Fibroblast of skin of left quadriceps (primary cell): ENCODE measurements around the gene PHF14.
A peak's percentile ranks its signal among the peaks of the same experiment; 100 is the strongest.
"Not testable (repeated sequence)": the region's sequence is repeated elsewhere in the genome, so short reads cannot be mapped to it uniquely, and the experiment has no call there.

Source experiments
- DNase-seq, 2 experiments: peaks; one replicate each; pipeline ENCODE4 v3.0.0-alpha.2; 2013; ENCODE audit warnings: low read depth in 2 of 2

PHF14 gene

DNA sequence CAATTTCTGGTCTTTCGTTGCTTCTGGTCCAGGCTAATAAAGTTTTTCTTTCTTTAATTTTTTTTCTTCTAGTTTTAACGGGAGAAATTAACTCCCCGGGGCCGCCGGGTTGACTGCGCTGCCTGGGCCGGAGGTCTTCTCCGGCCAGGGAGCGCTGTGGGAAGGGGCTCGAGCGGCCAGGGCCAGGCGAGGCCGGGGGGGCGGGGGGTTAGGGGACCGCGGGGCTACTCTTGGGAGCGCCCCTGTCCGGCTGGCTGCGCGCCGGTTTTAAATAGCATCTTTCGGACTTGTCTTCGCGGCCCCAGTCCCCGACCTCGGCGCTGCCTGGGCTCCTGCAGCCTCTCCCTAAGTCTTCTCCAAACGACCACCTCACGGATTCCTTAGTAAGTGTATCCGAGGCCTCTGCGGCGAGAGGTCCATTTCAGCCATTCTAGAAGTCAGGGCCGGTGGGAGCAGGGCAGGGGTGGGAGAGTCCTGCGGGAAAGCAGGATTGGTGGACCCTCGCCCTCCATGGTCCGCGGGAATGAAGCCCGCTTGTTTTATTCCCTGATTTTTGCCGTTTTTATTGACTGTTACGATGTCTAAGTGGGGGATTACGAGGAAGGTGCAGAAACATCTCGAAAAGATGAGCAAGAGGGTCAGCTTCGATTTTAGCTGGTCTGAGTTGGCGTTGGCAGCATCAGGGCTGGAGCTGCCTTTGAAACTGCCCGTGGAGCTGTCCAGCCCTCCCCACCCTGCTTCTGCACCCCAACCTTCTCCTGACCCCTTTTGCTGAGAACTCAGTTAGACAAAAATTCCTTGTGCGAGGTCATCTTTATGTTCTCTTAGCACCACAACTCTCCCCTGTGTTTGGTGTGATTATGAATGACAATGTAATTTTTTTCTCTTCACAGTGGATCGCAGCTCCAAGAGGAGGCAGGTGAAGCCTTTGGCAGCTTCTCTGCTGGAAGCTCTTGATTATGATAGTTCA is 555 bp downstream of the PHF14 start:
- DNase-seq: no peak

DNA sequence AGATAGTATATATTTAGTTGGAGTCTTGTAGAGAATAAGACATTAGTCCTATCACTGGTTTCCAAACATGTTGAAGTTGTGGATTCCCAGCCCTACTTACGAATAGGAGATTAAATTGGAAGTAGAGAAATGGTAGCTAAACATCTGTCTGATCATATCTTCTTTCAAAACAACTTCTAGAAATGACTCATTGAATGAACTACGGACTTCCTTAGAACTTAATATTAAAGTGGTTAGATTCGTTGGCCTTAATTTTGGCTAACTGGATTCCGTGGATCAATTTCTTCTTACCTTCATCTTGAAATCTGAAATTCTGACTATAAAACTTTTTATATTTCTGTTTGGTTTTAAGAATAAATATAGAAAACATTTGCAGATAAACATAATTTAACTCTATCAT is 3.4 kb downstream of the PHF14 start:
- DNase-seq: no peak

DNA sequence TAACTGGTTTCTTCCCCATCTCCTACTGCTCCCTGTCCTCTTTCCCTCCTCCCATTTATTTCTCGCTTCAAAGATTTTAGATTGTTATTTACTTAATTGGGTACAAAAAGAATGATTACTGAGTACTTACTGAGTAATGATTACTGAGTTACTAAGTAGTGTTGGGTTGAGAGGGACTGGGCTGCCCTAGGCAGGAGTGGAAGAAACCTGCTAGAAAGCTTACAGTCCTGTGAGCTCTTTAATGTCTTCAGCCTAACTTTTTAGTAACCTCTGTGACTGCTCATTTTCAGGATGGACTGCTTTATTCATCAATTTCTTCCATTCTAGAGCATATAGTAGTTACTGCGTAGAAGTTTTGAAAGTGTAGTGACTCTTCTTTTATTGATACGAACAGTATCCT is 7.6 kb downstream of the PHF14 start:
- DNase-seq: no peak

DNA sequence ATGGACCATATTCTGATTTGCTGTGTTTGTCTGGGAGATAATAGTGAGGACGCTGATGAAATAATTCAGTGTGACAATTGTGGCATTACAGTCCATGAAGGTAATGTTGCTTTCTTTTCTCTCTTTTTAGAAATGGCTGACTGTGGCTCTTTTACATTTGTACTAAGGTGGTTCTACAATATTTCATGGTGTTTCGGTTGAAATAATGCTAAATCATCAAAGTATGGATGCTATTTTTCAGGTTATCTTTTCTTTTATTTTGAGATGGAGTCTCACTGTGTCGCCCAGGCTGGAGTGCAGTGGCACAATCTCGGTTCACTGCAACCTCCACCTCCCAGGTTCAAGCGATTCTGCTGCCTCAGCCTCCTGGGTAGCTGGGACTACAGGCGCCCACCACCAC is 17.1 kb downstream of the PHF14 start:
- DNase-seq: not testable (repeated sequence)

DNA sequence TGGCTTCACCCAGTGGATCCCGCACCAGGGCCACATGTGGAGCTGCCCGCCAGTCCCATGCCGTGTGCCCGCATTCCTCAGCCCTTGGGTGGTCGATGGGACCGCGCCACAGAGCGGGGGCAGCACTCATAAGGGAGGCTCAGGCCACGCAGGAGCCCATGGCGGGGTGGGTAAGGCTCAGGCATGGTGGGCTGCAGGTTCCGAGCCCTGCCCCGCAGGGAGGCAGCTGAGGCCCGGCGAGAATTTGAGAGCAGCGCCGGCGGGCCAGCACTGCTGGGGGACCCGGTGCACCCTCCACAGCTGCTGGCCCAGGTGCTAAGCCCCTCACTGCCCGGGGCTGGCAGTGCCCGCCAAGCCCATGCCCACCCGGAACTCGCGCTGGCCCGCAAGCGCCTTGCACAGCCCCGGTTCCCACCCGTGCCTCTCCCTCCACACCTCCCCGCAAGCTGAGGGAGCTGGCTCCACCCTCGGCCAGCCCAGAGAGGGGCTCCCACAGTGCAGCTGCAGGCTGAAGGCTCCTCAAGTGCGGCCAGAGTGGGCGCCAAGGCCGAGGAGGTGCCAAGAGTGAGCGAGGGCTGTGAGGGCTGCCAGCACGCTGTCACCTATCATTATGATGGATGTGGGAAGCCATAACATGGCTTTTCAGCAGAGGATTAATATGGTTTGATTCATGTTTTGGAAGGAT is 22.0 kb downstream of the PHF14 start:
- not testable (repeated sequence) for DNase-seq

DNA sequence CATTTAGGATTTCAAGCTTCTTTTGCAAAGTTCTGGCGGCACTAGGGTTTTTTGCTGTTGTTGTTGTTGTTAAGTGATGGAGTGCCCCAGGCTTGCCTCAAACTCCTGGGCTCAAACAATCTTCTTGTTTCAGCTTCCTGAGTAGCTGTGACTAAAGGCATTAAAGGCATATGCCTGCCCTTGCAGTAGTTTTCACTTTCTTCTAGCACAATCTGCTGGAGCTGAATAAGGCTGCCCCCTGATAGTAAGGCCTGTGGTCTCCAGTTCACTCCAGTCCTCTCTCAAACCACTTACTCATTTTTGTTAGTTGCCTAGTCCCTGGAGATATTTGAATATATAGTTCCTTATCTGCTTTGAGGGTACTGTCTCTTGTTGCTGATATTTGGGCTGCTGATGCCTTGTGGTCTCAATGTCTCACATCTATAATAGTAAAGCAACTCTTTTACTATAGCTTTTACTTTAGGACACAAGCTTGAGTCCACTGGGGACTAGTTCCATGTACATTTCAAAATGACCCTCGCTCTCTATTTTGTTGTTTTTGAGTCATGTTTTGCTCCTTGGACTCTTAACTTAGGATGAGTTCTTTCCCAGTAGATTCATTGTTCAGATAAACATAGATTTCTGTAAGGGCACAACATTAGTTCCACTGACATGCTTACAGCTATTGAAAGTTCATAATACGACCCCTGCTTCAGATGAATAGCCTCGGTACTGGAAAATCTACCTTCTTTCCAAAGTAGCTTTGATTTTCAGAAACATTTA is 25.5 kb downstream of the PHF14 start:
- DNase-seq: no peak

DNA sequence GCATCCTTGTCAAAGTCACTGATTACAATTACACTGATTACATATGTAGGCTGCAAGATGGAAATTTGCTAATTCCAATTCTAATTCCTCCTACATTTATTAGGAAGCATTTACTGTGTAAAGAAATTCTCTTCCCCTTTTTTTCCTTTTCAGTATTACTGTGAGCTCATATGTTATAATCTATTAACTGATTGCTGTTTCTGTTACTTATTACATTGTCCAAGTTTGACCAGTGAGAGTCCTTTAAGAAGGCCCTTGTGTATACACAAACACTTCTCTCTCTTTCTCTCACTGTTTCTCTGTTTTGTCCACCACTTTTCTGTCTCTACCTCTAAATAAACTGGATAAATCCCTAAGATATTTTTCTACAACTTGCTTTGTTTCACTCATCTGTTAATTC is 31.5 kb downstream of the PHF14 start:
- no peak for DNase-seq

DNA sequence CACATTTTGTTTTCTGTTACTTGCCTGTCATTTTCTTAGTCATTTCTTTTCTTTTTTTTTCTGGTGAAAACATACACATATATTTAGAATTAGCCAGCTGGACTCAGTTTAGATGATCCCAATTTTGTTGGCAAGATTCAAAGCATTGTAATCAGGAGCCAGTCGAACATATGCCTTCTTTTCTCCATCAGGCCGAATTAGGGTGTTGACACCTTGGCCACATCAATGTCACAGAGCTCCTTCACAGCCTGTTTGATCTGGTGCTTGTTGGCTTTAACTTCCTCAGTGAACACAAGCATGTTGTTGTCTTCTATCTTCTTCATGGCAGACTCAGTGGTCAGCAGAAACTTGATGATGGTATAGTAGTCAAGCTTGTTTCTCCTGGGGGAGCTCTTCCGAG is 32.6 kb downstream of the PHF14 start:
- no peak for DNase-seq

DNA sequence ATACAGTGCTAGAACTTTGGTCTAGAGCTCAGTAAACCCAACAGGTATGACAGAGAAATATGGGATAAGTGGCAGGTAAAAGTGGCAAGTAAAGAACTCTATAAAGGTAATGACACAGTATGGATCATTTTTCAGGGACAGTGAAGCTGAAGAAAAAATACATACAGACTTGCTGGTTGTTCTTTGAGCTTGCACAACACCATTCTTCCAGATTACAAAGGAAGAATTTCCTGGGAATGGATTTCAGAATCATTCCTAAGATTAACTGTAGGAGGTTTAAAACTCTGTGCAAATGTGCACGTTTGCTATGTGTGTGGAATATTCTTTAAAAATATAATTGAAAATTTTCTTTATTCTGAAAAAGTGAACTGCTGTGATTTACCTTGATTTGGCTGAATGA is 36.0 kb downstream of the PHF14 start:
- no peak for DNase-seq

DNA sequence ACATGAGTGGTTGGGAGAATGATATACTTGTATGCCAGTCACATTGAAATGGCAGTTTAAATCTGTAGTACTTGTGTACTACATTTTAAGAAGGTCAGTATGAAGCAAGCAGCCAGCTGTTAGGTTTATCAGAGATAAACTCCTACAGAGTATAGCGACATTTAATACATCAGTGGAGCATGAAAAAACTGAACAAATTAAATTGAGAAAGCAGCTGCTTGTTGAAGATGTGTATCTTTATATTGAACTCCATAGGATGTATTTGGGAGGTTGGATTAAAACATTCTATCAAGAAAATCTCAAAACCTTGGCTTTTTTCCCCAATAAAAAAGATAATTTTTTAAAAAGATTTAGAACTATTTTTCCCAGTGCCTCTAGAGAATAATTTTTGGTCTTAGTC is 47.8 kb downstream of the PHF14 start:
- no peak for DNase-seq

DNA sequence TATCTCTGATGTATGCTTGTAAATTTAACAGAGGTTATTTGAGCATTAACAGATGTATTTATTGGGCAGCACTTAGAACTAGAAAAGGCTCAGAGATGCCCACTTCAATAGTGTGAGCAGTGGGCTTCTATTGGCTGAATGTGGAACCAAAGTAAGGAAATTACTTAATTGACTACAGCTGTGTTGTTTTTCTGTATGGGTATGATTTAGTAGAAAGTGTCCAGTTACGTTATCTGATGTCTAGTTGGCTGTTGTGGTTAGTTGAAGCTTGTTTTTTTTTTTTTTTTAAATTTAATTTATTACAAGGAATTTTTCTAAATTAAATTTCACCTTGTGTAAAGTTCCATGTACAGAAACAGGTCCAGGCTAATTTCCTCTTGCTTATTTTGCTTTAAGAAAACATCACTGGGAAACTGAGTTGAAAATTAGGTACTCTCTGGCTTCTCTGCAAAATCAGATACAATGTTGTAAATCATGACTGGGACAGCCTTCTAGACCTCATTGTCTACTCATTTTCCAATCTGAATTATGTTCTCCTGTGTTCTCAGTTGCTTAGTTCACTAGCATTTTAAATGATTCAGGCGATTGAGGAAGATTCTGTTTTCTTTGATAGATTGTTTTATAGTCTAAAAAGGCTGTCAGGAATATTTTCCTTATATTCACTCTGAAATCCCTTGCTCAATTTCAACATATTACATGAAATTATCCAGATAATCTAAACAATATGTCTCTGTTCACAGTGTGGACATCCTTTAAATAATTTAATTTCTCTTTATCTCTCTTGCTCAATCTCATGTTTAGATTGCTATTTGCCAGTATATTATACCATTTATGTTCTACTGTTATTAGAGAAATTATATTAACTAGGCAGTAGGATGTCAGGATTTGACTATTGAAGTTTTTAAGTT is 53.0 kb downstream of the PHF14 start:
- peak; percentile 20 to 23 for DNase-seq

DNA sequence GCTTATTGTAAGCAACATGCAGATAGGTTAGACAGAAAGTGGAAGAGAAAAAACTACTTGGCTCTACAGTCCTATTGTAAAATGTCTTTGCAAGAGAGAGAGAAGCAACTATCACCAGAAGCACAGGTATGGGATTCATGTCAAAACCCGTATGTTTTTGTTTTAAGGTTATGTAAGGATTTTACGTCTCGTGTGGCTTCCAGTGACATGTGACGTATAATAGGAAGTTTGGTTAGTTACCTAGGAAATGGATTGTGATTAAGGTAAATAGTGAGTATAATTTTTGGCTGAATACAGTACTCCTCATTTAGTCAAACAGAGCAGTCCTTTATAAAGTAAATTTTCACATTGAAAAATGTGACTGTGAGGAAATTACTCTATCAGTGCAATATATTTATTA is 62.0 kb downstream of the PHF14 start:
- DNase-seq: no peak

DNA sequence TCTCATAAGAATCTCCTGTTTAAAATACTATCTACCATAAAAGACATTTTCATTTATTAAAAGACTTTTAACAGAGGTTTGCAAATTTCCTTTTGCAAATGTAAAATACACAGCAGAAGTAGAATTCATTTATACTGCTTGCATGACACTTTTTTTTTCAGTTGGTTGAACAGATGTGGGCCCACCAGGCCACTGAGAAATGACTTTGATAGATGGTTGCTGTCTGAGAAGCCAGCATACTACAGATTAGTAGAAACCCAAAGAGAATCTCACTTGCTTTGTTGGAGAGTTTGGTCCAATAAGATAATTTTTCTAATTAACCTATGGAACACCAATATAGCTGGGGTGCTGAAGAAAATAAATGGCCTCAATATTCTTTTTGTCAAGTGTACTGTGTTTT is 66.3 kb downstream of the PHF14 start:
- DNase-seq: no peak

DNA sequence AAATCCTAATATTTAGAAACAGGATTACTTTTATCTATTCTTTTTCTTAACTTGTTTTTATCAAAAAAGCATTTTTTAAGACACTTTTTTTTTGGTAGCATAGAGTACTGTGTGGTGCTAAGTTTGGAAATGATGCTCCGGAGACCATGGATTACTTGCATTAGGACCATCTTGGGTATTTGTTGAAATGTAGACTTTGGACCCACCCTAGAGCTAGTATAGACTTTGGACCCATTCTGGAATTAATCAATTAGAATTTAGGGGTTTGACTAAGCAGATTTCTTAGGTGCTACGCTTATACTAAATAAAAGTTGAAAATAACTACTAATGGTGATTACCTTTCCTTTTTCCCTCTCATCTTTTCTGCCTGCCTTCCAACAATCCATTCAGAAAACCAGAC is 80.4 kb downstream of the PHF14 start:
- DNase-seq: no peak

DNA sequence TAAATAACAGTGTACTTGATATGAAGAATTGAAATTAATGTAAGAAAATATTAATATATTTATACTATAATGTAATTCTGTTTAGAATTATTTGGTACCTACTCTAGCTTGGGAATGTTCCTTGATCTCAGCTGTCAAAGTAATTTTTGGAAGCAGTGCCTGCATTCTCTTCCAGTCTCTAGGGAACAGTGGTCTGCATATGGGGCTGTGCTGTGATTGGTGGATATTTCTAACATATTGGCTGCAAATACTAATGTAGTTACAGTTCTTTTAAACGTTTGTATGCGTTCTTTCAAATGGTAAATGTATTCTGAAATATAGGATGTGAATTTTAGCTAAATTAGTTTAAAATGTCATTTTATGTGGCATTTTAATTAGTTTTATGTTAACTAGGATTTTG is 87.2 kb downstream of the PHF14 start:
- DNase-seq: peak; percentile 3 to 12

DNA sequence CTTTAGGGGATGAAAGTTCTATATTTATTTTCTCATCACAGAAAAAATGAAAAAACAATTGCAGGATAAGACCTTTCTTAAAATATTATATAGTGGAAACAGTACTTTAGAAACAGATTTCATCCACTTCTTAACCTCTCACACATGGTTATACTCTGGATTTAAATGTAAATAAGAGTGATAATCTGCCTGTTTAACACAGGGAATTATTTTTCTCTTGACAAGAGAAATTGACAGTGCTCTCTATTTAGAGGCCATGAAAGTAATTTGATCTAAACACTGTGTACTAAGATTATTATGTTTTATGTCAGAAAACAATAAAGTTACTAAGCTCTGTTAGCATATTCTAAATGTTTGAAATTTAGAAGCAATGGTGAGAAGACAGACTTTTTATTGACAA is 88.4 kb downstream of the PHF14 start:
- DNase-seq: no peak

DNA sequence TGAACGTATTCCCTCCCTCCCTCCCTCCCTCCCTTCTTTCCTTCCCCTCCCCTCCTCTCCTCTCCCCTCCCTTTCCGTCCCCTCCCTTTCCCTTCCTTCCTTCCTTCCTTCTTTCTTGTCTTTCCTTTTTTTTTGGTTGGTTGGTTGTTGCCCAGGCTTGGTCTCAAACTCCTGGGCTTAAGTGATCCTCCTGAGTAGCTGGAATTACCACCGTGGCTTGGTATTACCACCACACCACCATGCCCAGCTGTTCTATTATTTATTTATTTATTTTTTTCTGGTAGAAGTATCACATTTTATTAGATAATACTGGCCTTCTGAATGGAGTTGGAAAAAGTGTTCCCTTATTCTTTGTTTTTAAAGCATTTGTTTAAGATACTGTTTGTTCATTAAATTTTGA is 95.9 kb downstream of the PHF14 start:
- DNase-seq: no peak

DNA sequence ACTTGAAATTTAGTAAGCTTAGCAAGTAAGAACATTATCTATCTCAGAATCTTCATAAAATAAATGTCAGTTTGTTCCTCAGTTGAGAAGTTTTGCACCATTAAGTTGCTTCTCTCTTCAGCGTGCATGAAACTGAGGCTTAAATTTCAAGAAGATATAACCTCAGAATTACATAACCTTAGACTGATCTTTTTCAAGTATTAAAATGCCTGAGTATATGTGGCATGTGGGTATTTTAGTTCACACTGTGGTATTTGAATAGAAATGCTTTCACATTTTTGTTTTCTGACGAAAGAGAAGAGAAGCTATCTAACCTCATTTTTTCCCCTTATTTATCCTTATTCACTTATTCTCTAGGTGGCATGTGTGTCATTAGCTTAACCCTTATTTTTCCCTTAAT is 104.1 kb downstream of the PHF14 start:
- no peak for DNase-seq

DNA sequence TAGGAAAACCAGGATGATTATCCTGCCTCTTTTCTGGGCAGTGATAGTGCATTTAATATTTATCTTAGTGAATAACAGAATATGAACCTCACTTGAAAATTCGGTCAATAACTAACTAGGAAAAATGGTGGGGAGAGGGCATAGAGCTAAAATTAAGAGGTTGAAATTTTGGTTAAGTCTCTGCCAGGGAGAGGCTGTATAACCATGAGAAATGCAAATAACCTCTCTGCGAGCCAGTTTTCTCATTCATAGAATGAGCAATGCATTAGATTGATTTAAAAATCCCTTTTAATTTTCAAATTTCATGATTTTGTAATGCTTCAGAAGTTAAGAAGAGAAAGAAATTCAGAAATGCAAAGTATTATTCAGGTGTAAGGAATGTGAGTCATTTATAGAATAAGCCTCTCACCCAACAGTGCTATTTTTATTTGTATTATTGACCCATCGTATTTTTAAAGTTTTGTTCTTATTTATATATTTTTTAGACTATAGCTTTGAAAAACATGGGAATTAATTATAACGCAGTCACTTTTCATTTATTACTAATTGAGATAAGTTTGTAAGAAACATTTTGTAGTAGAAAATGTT is 104.7 kb downstream of the PHF14 start:
- DNase-seq: no peak

DNA sequence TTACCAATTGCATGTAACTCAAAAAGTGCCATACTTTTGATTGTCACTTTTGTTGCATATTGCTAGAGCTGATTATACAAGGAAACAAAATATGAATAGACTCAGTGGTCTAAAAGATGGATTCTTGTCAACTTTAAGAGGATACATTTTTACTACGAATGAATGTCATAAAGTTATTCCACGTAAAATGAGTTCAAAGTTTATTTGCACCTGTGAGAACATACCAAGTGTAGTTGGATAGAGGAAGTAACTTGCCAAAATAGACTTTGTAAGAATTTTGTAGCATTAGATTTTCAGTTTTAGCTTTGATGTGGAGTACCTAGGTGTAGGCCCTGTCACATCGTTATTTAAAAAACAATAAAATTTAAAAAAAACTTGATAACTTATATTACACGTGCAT is 106.2 kb downstream of the PHF14 start:
- no peak for DNase-seq

DNA sequence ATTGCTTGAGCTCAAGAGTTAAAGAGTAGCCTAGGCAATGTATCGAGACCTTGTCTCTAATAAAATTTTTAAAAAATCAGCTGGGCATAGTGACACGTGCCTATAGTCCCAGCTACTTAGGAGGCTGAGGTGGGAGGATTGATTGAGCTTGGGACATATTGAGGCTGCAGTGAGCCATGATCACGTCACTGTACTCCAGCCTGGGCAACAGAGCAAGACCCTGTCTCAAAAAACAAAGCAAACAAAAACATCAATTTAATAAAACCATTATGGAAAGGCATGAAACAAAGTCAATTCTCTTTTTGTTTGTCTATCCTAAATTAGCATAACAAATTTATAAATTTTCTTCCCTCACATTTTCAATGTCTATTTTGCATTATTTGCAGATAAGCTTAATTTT is 108.4 kb downstream of the PHF14 start:
- DNase-seq: no peak
